ENCODE data around the gene TRMT2A.

TRMT2A gene

DNA sequence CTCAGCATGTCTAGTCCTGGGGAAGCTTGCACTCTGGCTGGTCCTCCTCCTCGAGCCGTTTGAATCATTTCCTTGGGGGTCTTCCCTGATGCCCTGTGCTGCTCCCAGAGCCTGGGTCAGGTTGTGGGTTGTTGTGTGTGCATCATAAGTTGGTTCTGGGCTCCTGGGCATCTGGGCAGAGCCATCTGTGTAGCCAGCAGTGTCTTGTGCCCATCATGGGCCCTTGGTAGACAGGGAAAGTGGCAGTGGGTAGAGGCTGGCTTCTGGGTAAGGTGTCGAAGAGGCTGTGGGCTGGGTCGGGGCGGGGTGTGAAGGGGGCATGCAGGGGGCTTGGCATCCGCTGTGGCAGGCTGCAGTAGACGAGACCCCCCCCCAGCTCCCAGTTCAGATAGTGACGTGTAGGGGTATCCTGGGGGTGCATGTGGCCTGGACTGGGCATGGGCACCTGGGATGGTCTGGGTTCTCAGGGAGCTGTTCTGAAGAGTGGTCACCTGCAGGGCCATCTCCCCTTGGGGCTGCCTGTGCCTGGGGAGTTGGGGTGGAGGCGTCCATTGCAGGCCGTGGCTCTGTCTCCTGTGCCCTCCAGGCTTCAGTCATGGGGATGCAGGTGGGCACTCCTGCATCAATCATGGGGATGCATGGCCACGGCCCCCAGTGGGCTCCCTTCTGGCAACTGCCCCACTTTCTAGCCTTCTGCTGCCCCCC is 7.2 kb upstream of the TRMT2A start:
- DNase-seq (ENCODE audit: low read depth), result no peak
- no peak overlapping the region for H3K4me3 ChIP-seq (ENCODE audit: low read depth, low read length)

DNA sequence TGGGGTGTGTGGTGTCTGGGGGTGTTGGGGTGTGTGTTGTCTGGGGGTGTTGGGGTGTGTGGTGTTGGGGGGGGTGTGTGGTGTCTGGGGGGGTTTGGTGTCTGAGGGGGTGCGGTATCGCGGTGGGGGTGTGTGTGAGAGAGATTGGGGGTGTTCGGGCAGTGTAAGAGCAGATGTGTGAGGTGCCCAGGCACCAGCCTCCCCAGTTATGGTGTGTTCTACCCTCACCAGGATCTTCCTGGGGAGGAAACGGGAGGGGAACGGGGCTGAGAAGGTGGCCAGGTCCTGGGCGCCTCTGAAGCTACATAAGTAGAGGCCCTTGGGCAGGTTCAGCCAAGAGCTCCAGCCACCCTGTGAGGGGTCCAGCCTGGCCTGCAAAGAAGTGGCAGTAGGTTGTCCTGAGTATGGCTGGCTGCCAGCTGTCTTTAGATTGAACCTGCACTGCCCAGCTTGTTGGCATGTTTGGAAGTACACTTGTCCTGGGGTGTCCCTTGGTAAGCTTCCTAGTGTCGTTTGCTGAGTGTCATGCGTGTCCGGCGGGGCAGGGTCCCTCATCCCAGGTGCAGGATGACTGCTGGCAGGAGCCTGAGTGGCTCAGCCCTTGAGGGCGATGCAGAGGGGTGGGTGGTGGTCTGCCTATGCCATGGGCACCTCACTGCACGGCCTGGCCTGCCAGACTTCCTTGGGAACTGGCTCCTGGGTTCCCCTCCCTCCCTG is 6.5 kb upstream of the TRMT2A start:
- H3K4me3 ChIP-seq (ENCODE audit: low read depth, low read length), result no peak overlapping the region
- DNase-seq (ENCODE audit: low read depth), result no peak

DNA sequence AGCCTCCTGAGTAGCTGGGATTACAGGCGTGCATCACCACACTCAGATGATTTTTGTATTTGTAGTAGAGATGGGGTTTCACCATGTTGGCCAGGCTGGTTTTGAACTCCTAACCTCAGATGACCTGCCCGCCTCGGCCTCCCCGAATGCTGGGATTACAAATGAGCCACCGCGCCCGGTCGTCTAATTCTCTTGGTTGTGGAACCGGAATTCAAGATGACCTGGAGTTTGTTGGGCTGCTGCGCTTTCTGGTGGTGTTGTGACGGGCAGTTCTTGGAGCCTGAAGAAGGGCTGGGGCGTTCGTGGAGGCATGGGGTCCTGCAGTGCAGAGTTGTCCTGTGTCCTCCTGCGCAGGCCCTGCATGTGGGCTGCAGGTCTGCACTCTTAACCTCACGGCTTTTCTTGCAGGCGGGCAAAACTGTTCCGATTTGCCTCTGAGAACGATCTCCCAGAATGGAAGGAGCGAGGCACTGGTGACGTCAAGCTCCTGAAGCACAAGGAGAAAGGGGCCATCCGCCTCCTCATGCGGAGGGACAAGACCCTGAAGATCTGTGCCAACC is 4.9 kb upstream of the TRMT2A start:
- DNase-seq (ENCODE audit: low read depth), result no peak
- H3K4me3 ChIP-seq (ENCODE audit: low read depth, low read length), result no peak overlapping the region

DNA sequence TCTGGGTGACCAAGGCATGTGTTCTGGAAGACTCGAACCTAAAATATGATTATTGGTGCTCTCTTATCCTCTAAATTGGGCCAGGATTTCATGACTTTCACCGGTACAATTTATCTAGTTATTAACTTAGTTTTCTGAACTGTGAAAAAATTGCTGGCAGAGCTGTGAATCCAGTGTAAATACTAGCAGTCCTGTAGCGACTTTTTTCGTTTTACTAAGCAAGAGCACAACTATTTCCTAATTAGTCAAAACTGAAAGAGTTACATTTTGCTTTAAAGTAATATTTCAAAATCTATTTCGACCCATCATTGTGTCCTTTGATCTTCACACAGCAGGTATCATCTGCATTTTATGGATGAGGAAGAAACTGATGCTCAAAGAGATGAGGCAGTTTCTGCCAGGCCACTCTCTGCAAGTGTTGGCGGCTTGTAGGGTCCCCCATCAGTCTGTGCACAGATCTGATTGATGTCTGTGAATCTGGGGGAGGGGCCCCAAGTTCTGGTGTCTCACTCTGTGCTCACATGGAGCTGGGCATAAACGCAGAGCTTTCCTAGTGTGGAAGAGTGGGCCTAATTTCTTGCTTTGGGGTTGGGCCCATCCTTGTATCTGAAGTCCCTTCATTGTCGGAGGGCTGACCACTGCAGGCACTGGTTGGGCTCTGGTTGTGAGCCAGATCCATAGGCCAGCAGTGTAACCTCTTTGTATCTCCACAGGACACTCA is 1.4 kb upstream of the TRMT2A start:
- no peak for DNase-seq (ENCODE audit: low read depth)
- peak overlapping the region; percentile 96 for H3K4me3 ChIP-seq (ENCODE audit: low read depth, low read length)

DNA sequence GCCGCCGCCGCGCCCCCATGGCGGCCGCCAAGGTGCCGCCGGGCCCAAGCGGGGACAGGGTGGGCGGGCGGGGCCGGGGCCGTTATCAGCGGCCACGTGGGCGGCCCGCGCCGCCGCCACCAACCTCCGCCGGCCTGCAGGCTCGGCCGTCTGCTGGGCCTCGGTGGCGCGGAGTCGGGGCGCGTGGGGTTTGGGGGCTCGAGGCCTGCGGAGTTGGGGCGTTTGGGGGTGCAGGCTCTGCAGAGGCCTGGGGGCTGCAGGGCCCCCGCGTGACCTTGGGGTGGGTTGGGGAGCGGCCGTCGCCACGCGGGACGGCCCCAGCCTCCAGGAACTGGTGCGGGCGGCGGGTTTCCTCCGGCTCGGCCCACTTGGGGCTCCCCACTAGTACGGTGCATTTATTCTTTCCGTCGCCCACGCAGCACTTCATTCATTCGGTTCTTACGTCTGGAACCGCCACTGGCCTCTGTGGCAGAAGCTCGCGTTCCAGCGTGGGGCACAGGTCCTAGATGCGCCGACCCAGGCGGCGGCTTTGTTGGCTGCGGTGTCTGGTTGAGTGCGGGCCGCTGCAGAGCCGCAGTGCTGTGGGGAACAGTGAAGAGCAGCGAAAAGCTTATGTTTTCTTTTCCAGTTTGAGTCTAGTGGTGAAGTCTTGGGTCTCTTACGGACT is 740 bp upstream of the TRMT2A start:
- DNase-seq (ENCODE audit: low read depth), result no peak
- H3K4me3 ChIP-seq (ENCODE audit: low read depth, low read length), result peak overlapping the region; percentile 96

DNA sequence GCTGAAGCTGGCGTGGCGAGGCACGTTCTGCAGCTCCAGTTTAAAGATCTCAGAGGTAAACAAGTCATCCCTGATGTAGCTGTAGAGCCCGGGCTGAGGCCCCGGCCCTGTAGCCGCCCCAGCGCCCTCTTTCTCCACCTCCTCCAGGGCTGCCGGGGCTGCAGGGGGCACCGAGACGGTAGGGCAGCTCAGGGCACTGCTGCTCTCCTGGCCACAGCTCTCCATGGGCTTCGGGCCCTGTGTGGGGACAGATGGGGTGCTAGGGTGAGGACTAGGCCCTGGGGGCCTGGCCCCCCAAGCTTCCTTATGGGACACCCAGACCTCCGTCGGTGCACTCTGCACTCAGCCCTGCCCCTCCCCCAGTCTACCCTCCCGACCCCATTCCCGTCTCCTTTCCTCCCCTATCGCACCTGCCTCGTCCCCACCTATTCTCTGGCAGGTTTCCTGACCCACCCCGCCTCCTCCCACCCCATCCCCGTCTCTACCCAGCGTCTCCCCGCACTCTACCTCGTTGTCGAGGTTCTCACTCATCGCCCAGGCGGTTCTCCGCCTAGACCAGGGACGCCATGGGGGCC is 563 bp downstream of the TRMT2A start:
- no peak for DNase-seq (ENCODE audit: low read depth)
- H3K4me3 ChIP-seq (ENCODE audit: low read depth, low read length), result peak overlapping the region; percentile 96

DNA sequence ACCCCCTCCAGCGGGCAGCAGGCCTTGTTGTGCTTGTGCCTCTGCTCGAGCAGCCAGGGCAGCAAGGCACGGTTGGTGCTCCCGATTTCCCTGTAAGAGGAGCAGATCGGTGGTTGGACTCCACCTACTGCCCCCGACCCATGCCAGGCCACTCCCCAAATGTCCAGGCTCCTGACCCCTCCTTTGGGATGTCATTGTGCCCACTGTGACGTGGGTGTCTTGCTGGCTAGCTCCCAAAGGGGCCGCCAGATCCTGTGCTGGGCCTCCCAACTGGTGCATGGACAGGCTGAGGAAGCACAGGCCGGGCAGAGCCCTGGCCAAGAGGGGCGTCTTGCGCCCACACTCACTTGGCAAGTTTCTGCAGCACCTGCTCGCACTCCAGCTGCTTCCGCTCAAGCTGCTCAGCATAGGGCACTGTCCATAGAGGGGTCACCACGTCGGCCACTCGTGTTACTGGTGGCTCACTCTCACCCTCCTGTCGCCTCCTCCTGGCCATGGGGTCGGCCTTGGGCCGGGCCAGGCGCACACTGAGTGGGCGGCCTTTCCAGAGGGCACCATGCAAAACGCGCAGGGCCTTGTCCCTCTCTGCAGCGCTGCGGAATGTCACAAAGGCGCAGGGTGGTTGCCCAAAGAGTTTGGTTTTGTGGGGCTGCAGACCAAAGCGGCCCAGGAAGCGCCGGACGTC is 1.2 kb downstream of the TRMT2A start, which contains the start of gene RANBP1:
Gene RANBP1 (plus strand): TSS at position 414 of the 685 bp plus-strand sequence. CDS start 81 bp downstream, at position 495.
- H3K4me3 ChIP-seq (ENCODE audit: low read depth, low read length), result peak within 1 kb of the TSS; percentile 96
- no peak for DNase-seq (ENCODE audit: low read depth)

DNA sequence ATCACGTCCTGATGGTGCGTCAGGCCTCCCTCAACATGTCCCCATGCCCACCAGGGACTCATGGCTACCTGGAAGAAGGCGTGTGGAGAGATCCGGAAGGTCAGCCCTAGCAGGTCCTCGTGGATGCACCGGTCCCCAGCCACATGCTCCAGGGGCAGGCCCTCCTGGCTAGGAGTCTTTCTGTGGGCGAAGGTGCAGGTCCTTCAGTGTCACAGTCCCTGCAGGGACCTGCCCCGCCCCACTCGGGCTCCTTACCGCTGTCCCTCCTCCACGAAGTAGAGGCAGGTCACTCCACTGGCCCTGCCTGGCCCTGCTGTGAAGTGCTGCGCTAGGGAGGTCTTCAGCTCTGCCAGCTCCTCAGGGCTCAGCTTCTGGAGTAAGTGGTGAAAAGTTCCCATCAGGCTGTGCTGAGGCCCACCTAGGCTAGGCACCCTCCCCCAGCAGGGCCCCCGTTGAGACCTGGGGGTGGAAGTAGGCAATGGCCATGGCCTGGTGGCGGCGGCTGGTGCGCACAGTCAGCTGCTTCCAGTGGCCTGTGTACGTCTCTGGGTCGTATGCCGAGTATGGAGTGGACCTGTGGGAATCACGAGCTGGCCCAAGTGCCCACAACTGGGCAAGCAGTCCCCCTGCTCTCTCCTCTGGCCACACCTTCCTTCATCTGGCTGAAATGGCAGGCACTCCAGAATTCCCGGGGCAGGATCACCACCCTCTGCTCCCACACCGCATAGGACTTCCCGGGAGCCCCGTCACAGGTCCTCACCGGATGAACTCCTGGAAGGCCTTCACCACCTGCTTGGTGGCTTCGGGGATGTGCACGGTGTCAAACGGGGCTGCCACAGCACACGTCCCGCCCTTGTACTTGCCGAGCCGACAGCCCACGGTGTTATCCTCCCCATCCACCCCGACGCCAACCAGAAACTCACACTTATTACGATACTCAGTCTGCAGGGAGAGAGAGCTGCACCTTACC is 2.2 kb downstream of the TRMT2A start:
- no peak overlapping the region for H3K4me3 ChIP-seq (ENCODE audit: low read depth, low read length)
- DNase-seq (ENCODE audit: low read depth), result no peak

DNA sequence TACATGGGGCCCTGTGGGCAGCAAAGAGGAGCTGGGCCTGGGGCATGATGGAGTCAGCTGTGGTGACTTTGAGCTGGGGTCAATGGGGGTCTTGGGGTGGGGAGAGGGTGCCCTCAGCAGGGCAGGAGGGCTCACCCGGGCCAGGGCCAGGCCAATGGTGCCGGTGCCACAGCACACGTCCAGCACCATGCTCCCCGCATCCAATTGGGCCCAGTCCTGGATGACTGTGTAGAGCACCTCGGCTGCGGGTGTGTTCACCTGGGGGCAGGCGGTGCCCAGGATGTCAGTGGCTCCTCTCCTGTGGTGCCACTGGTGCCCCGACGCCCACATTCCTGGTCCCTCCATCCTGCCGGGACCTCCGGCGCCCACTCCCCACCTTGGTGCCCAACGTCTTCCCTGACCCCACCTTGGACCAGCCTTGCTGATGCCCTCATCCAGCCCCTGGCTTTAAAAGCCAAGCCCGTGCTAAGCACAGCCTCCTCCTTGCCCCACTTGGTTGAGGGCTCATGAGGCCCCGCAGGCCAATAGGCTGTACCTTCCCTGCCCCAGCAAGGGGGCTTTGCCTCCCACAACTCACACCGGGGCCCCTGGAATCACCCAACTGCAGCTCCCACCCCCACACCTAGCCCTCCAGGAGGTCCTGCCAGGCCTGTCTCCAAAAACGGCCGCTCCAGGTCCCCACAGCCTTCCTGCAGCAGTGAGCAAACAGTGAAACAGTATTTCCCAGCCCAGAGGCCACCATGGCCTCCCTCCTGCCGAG is 3.3 kb downstream of the TRMT2A start:
- no peak overlapping the region for H3K4me3 ChIP-seq (ENCODE audit: low read depth, low read length)
- no peak for DNase-seq (ENCODE audit: low read depth)

DNA sequence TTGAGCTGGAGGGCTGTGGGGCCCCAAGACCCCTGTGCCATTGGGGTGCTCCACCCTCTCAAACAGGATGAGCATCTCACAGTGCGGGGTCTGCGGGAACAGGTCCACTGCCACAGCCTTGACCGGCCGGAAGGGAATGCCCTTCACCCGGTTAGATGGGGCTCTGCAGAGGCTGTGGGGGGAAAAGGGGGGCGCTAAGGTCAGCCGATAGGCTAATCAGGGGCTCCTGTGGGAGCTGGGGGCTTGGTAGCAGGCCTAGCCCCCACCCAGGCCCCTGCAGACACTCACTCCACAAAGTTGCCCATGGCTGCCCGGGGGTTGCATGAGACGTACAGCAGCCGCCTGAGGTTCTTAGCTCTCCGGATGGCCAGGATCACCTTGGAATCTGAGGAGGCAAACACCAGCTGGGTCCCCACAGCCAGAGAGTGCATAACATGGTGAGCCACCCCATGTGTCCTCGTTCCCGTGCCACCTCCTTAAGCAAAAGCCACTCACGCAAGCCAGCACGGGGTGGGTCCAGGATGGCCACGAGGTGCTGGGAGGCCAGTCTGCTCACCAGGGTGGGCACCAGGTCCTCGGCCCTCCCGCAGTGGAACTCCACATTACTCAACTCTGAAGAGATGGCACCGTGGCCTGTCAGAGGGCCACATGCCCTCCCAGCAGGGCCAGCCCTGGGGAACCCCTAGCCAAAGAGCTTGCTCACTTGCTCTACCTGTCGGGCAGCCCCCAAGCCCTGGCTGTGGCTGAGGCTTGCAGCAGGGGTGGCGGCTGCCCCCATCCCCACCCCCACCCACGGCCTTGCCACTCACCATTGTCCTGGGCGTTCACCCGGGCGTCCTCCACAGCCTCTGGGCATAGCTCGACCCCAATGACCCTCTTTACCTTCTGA is 4.2 kb downstream of the TRMT2A start:
- no peak overlapping the region for H3K4me3 ChIP-seq (ENCODE audit: low read depth, low read length)
- no peak for DNase-seq (ENCODE audit: low read depth)

DNA sequence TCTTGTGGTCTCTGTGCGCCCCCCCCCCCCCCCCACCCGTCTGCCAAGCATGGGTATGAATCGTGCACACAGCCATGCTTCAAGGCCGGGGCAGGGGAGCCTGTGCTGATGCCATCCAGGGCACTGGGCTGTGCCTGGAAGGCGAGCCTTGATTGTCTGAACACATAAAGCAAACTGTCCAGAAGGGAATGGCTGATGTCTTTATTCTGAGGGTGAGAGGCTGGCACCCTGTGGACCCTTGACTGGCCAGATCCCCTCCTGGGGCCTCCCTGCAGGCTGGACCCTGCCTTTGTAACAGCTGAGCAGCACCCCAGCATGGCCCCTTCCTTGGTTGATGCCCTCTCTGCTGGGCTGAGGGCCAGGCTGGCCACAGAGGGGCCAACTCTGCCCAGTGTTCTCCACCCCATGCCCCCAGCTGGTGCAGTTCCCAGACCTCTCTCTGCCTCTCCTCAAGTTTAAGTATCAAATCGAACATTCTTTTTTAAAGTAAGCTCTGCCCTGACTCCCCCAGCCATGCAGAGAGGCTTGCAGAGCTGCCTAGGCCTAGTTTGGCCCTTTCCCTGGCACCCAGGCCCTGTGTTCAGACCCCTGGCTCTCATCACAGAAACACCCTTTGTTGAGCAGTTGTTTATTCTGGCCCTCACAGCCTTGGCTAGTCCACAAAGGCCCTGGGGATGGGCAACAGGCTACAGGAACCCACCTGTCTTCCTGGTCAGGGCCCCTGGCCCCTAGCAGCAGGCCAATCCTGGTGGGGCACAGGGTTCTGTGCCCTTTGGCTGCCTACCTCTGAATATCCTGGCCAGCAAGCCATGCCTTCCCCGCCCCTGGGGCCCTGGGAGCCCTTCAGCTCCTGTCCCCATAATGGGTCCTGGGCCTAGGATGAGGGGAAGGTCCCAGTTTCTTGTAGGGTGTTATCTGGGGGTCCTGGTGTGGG is 5.1 kb downstream of the TRMT2A start:
- no peak for DNase-seq (ENCODE audit: low read depth)
- H3K4me3 ChIP-seq (ENCODE audit: low read depth, low read length), result no peak overlapping the region

DNA sequence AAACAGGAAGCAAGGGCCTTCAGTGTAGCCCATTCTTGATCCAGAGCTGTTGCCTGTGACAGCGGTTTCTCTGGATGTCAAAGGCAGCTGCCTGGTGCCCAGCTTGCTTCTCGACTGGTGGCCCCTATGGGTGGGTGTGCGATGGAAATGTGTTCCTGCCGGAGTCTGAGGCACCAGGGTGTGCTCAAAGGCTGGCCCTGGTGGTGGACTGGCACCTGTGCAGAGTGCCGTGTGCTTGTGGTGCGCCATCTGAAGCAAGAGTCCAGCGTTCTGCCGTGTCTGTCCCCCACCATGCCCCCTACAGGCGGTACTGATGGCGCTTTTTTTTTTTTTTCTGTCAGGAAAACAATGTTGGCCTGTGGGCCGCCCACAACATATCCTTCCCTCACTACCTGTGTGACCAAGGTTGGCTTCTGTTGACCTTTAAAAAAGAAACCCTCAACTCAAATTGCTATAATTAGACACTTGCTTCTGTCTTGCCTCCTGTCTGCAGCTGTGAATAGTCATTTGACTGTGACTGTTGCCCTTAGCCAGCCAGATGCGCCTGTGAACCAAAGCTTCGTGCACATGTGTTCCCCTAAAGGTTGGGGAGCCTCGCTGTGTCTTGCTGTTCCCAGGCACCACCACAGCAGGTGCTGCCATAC is 5.9 kb downstream of the TRMT2A start:
- H3K4me3 ChIP-seq (ENCODE audit: low read depth, low read length), result no peak overlapping the region
- no peak for DNase-seq (ENCODE audit: low read depth)

DNA sequence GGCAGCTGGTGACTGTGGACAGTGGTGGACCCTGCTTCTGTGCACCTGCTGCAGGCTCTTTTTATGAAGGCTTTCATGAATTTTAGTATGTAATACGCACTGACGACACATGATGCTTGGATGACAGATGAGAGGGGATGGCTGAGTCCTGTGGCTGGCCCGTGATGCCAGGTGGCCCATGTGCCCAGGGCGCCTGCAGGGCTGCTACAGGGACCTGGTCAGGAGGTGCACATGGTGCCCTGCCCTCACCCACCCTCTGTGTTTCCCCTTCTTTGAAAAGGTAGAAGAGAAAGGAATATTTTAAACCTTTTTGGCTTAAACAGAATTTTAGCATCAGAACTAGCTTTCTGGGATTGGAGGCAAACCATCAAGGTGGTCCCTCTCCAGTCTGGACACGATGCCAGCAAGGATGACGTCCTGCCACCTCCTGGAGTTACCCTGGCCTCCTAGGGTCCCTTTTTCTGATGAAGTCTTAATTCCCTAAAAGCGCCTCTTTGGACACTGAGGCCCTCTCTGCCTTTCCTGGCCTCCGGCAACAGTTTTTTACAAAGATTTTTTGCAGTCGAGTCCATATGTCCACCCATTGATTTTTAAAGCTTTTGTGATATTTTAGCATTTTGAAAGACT is 6.6 kb downstream of the TRMT2A start:
- no peak overlapping the region for H3K4me3 ChIP-seq (ENCODE audit: low read depth, low read length)
- DNase-seq (ENCODE audit: low read depth), result no peak
